ENCODE results near the gene GEMIN8.
A peak's percentile ranks its signal among the peaks of the same experiment; 100 is the strongest.

The GEMIN8 gene

DNA sequence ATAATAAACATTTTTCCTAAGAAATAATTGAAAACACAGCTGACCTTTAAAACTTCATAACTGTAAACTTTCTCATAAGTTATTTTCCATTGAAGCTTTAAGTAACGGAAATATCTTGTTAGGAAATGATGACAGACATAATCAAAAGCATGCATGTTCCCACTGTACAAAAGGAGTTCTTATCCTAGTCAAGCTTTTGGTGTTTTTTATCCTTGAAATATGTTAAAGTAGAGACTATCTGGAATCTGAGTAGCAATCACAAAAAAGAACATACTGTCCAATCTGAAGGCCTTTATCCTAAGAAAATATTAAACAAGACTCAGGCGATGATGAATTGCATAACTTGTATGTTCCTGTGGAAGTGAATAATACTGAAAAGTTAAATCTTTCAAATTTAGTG, 14.4 kb downstream of the GEMIN8 start:
- no peak for DNase-seq (ENCODE audit: low spot score)

DNA sequence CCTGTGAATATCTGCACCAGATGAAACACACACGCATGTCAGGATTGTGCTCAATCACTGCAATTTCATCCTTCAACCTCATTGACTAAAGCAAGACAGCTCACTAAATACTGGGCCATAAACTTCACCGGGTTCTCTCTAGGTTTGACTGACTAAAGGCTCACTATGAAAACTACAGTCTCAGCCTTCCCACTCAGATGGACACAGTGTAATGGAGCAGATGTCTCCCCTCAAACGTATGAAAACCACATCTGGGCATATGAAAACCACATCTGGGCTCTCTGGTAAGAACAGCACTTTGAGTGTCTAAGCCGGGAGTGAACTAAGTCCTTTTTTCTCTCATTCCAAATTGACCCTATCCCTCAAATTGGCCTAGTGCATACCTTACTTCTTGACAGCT, 15.2 kb downstream of the GEMIN8 start:
- DNase-seq (ENCODE audit: low spot score), result no peak

GRCh38 chrX:14013054-14013453, 16.6 kb downstream of the GEMIN8 start:
- no peak for DNase-seq (ENCODE audit: low spot score)

- DNase-seq (ENCODE audit: low spot score), result no peak
Measured at GRCh38 chrX:14010566-14010965, 19.1 kb downstream of the GEMIN8 start.

DNA sequence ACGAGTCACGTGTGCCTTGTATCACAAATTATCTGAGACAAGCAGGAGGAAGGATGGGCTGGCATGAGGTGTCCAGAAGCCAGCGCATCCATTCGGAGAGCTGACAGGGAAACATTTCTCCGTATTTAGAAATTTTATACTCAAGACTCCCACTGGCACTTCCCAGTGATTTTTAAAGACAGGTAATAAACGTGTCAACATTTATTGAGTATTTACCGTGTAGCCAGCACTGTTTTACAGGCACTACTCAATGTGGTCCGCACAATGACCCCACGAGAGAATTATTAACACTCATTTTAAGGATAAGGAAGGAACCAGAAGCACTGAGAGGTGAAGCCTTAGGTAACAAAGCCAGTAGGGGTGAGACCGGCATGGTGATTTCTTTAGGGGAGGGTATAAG, 23.2 kb downstream of the GEMIN8 start:
- DNase-seq (ENCODE audit: low spot score), result no peak

- no peak for DNase-seq (ENCODE audit: low spot score)
Measured at GRCh38 chrX:14003876-14004425, 25.7 kb downstream of the GEMIN8 start.

DNA sequence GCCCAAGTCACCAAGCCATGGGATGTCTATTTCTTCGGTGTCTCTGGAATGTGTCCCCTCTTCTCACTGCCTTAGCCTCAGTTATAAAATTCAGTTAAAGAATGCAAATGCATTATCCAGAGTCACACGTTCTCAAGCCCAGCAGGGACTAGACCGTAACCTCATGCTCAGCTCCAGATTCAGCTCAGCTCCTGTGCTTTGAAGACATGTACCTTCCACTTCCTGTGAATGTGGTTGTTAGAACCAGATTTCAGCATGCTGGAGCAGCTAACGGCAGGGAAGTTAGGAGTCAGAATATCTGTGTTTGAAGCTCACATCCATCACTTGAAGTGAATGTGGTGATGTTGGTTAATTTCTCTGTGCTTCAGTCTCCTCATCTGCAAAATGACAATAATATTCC, 26.7 kb downstream of the GEMIN8 start:
- DNase-seq (ENCODE audit: low spot score), result no peak

DNA sequence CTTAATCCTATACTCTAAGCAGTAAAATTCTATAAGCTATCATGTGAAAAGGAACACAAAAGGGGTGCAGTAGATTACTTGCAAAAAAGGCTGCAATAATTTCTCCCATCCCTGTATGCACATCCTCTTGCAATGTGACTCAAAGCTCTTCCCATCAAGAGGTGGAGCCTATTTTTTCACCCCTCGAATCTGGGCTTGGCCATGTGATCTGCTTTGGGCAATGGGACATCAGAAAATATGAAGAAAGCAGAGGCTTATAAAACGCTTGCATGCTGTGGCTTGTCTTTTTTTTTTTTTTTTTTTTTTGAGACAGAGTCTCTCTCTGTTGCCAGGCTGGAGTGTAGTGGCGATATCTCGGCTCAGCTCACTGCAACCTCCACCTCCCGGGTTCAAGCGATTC, 33.0 kb downstream of the GEMIN8 start:
- peak; percentile 88 for DNase-seq (ENCODE audit: low spot score)

DNA sequence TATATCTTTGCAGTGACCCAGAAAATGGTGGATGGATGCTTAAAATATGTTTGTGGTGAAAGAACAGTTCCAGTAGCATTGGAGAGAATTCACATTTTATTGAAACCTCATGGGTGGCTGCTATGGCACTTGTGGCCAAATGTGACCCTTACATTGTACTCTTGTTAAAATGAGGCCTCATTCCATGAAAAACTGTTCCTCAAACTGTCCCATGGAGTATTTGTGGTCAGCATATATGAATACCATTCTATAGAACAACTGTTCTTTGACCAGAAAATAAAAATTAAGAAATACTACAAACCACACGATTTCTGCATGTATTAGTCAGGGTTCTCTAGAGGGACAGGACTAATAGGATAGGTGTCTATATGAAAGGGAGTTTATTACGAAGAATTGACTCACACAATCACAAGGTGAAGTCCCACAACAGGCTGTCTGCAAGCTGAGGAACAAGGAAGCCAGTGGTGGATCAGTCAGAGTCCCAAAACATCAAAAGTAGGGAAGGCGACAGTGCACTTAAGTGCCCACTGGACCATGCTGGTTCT, 35.1 kb downstream of the GEMIN8 start:
- no peak for DNase-seq (ENCODE audit: low spot score)

DNA sequence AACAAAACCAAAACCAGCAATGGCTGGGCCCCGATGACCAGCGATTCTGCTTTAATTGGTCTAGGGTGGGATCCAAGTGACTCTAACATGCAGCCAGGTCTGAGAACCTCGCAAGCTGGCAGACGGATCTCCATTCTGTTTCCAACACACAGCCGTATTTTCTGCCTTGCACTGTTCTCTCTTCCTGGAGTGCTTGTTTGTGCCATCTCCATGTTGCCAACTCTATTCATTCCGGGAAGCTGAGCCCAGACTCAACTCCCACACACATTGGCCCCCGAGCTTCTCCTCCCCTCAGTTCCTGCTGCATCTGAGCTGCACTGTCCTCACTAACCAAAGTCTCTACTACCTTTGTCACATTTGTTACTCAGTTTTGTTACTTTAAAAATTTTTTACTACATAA, 35.6 kb downstream of the GEMIN8 start:
- DNase-seq (ENCODE audit: low spot score), result peak; percentile 82

- DNase-seq (ENCODE audit: low spot score), result peak; percentile 63
Measured at GRCh38 chrX:13990126-13990800, 39.4 kb downstream of the GEMIN8 start.

DNA sequence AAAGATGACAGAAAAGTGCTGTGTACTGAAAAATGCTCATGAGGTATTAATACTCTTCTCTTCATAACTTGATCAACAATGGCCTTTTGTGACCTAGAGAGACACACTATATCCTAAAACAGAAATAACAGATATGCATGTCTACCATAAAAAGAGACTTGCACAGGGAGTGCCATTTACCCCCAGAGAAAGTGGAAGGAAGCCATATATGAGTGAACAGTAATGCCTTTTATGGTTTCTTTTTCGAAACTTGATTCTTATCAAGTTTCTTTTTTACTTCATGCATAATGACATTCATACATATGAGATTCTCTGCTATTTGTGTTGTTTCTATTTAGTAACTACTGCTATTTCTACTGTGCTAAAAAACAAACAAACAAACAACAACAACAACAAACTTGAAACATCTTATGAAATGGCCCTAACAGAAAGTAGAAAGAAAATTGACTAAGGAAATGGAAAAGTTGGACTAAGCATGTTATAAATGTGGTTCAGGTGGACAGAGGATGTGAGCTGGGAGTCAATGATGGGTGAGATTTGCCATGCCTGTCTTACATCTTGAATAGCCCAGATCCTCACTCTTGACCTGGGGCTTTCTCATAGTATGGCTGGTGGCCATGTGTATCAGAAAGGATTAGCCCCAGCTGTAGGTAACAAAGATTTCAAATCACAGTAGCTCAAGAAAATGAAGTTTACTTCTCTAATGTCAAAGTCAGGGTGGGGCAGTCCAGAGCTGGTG, 43.8 kb downstream of the GEMIN8 start:
- no peak for DNase-seq (ENCODE audit: low spot score)

GRCh38 chrX:13983734-13984133, 46.0 kb downstream of the GEMIN8 start:
- DNase-seq (ENCODE audit: low spot score), result no peak

DNA sequence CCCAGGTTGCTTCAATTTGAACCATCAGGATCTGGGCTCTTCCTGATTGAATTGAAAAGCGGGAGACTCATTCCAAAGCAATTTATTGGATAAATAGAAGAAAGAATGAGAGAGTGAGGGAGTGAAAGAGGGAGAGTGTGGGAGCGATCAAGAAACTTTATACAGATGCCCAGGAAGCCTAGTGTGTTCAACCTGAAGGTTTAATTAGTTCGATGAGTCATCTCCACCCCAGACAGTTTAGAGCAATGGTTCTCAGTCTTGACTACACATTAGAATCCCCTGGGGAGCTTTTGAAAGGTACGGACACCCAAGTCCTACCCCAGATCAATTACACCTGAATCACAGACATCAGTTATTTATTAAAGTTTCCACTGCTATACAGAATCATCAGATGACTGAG, 61.5 kb downstream of the GEMIN8 start:
- DNase-seq (ENCODE audit: low spot score), result no peak

GRCh38 chrX:13967636-13968035, 62.1 kb downstream of the GEMIN8 start:
- DNase-seq (ENCODE audit: low spot score), result no peak

DNA sequence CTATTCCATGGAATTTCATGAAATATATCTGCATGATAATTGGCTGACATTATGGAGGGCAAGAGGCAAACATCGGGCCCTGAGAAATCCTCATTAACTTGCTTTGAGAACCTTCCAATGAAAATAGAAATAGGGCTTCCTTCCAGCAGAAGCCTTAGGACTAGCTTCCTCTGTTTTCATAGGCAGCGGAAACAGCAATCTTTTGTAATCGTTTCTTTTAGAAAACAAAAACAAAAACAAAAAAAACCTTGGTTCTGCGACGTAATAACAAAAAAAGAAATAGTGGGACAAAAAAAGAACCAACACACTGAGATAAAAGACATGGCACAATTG, 62.9 kb downstream of the GEMIN8 start:
- no peak for DNase-seq (ENCODE audit: low spot score)

DNA sequence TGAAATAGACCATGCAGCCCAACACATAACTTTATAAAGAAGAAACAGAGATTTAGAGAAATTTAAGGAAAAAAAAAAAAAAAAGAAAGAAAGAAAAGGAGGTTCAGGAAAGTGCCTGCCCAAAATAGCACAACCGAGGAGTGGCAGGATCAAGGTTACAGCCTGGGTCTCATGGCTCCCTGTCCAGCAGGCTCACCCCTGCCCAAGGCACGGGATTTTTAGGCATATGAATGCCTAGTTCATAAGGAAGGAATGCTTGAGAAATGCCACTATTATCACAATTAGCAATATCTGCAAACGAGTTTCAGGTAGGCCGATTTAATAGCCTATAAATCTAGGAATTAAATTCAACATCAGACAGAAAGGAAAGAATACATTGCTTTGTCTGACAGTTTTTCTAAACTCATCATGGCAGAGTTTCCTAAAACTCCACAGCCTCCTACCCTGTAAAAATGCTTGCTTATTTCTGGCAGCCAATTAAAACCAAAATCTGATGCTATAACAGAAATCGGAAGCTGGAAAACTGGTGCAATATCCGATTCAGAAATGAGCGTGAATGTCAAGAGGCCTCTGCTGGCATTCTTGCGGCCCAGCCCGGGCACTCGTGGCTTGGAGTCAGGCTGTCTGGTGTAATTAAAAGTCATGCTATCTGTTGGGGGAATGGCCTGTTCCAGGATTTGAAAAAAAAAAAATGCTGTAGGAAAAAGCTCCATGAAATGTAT, 63.5 kb downstream of the GEMIN8 start:
- peak; percentile 47 for DNase-seq (ENCODE audit: low spot score)

GRCh38 chrX:13965531-13965930, 64.2 kb downstream of the GEMIN8 start:
- peak; percentile 73 for DNase-seq (ENCODE audit: low spot score)

- no peak for DNase-seq (ENCODE audit: low spot score)
Measured at GRCh38 chrX:13956998-13957397, 72.7 kb downstream of the GEMIN8 start.
